ENCODE data around the gene ERICH4.
"Not testable (repeated sequence)": the region's sequence is repeated elsewhere in the genome, so short reads cannot be mapped to it uniquely, and the experiment has no call there.

- not testable (repeated sequence) for TF ChIP-seq POLR2A, CTCF (IDR thresholded peaks at IDR 0.05)
Measured at GRCh38 chr19:41463257-41464256, 20.6 kb downstream of the ERICH4 start.
